Femur (tissue), 1 donor: Measurements from ENCODE around the gene ITPK1.

Source experiments
- DNase-seq: peaks from one replicate; pipeline ENCODE4 v3.0.0-alpha.2; 2017

ITPK1 gene

DNA sequence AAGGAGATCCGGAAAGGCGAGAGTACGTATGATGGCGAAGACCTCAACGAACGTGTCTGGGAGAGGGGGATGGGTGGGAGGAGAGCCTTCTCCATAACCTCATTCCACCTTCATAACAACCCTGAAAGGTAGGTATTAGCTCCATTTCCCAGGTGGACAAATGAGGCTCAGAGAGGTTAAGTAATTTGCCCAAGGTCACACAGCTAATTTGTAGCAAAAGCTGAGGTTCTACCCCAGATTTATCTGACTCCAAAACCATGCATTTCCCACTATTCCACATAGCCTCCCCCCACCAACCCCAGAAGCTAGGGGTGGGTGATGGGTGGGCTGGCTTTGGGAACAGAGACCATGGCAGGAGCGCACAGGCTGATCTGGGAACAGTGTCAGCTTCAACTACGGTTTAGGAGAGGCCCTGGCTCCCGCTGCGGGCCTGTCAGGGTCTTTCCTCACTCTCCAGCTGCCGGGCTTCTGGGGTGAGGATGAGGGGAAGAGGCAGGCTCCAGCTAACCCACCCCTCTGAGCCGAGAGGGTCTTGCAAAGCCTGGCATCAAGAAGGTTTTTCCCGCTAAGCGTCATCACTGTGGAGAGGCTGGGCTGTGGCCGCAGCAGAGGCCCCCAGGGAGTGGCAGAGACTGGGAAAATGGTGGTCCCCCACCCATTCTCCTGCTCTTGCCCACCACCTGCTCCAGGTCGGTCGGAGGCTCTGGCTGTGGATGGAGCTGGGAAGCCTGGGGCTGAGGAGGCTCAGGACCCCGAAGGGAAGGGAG lies 183.9 kb downstream of the ITPK1 start:
- DNase-seq, result no peak

GRCh38 chr14:92930737-92931602 lies 184.8 kb downstream of the ITPK1 start:
- no peak for DNase-seq

DNA sequence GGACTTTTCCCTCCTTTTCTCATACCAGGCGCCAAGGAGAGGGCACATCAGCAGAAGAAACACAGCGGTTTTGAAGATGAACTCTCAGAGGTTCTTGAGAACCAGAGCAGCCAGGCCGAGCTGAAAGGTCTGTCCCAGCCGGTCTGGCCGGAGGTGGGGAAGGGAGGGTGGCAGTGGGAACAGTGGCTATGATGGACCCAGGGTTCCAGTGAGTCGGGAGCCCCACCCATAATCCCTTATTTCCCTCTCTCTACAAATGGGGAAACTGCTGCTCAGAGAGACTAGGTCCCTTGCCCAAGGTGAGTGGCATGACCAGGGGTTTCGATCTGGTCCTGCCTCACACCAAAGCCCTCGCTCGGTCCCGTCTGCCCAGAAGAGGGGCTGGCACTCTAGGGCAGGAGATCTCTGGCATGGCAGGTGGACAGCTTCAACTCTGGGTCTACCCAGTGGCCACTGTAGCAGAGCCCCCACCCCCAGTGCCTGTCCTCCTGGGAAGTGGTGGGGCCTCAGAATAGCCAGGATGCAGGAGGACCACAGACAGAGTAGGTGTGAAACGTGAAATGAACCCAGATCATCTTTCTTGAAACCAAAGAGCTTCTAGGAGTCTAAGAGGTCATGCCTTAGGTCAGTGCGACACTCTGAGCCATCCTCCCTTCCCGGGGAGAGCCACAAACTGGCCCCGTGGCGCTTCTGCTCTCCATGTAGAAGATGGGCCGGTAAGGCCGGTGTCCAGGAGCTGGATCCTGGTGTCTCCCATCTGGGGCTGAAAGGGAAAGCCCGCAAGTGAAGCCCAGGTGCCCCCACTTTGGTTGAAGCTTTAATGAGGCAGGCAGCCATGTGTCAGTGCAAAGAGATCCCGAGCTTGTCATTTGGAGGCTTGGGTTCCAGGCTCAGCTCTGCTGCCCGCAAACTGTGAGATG lies 185.8 kb downstream of the ITPK1 start:
- no peak for DNase-seq

- no peak for DNase-seq
These were observed 186.6 kb downstream of the ITPK1 start for GRCh38 chr14:92928961-92929688.

GRCh38 chr14:92928258-92928629 lies 187.5 kb downstream of the ITPK1 start:
- no peak for DNase-seq

DNA sequence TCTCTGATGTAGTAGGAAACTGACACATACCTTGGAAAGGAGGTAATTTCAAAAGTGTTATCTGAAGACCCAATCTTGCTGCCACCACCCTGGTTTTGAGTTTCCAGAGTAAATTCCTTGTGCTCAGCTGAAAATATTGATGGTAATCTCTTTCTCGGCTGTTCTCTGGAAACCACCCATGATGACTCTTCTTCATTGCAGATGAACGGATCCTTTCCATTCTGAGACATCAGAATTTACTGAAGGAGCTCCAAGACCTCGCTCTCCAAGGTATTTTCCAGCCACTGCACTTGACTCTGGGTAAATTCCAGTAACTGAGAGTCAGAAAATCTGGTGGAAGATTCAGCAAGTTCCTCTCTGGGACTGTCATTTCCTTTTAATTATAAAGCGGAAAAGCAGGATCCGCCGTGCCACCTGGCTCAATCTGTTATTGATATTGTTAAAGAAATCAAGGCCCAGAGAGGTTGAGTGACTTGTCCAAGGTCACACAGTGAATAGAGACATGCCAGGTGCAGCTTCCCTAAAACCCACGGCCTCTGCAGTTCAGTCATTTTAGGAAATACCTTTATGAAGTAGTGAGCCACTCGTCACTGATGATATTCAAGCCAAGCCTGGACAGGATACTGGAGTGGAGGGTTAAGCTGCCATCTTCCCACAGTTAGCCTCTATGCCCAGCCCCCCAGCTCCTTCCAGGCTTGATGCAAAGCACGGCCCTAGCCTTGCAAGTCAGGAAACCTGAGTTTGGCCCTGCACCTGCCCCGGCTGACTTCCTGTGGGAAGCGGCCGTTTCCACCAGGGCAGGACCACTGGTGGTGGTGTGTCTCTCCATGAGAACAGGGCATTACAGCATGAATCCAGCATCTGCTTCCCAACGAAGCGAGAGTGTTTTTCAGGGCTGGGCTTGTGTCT lies 188.1 kb downstream of the ITPK1 start:
- no peak for DNase-seq

- DNase-seq, result no peak
These were observed 188.8 kb downstream of the ITPK1 start for GRCh38 chr14:92926931-92927330.

- no peak for DNase-seq
These were observed 189.4 kb downstream of the ITPK1 start for GRCh38 chr14:92926180-92926845.

DNA sequence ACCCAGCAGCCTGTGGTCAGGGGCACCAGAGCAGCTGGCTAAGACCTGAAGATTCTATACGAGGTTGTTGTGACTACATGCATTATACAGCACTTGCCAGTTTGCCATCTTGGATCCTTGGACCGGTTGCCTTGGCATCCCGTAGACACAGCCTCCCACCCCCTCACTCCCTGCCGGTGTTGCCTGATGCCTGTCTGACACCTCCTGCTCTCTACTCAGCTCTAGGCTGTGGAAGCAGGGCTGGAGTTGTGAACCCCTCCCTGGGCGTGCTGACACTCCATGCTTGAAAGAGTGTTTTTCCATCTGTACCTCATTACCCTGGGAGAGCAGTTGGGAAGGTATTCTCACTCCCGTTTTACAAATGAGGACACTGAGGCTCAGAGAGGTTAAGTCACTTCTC lies 190.3 kb downstream of the ITPK1 start:
- no peak for DNase-seq

- no peak for DNase-seq
These were observed 191.5 kb downstream of the ITPK1 start for GRCh38 chr14:92924247-92924646.

DNA sequence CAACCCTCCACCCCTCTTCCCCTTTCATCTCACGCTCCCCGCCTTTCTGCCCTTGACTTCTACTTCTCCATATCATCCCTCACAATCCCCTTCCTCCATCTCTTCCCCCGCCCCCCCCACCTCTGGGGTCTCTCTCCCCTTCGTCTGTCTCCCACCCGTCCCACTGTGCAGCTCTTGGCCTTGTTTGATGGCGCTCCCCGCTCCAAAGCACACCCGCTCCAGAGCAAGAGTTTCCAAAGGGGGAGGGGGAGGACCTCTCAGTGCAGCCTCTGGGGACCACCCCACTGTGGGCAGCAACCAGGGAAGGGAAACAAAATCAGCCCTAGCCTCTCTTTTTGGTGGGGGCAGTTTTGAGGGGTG lies 192.0 kb downstream of the ITPK1 start:
- DNase-seq, result no peak

DNA sequence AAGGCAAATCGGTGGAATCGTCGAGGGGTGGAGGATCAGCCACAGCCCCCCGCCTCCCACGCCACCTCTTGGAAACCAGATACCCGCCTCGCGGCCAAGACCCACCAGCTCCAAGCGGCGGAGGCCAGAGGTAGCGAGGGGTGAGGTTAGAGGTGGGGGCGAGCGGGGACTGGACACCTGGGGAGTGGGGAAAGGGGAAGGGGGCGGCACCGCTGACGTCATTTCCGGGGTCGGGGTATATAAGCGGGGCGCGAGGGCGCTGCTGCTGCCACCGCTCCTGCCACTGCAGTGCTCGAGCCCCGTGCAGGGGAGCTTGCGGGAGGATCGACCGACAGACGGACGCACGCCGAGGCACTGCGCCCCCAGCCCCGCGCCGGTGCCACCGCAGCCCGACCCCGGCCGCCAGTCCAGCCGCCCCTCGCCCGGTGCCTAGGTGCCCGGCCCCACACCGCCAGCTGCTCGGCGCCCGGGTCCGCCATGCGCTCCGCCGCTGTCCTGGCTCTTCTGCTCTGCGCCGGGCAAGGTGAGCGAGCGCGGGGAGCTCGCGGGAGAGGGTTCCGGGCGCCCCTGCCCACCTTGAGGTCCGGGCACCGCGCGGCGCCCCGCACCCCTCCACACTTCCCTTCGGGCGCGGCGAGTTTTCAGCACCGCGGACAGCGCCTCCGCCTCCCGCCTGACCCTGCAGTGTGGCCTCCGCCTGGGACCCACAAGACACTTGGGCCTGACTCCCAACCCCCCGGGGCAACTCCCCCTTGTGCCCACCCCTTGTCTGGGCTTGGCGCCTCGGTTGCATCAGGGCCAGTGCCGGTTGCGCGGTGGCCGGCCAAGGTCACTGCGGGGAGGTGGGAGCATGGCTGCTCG lies 192.6 kb downstream of the ITPK1 start, which contains the start of gene CHGA:
Gene CHGA (plus strand): TSS at position 268 of the 861 bp plus-strand sequence. CDS start 210 bp downstream, at position 478.
- peak; percentile 78 for DNase-seq

- no peak for DNase-seq
These were observed 193.5 kb downstream of the ITPK1 start for GRCh38 chr14:92922155-92922735.

GRCh38 chr14:92920001-92920400 lies 195.7 kb downstream of the ITPK1 start:
- DNase-seq, result no peak

- DNase-seq, result no peak
These were observed 197.8 kb downstream of the ITPK1 start for GRCh38 chr14:92917956-92918355.

- DNase-seq, result no peak
These were observed 198.4 kb downstream of the ITPK1 start for GRCh38 chr14:92917041-92917940.

DNA sequence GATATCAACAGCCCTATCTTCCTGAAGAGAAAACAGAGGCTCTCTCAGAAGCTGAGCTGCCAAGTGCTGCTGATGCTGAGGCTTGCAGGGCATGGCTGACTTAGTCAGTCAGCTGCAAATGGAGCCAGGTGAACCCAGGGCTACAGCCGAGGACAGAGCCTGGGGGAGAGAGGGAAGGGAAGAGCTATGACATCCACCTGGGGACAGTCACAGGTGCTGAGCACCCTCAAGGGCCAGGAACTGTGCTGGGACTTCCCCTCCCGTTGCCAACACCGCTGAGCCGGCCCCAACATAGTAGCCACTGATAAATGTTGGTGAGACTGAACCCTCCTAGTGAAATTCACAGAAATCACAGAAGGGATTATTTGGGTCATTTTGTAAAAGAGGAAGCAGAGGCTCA lies 199.5 kb downstream of the ITPK1 start:
- DNase-seq, result no peak

GRCh38 chr14:92914087-92914656 lies 201.6 kb downstream of the ITPK1 start:
- no peak for DNase-seq
